Measurements from ENCODE around the gene NRP1. TPM values are rescaled to one million over a fixed set of nuclear protein-coding genes. Genes with fewer than 3 reads are reported as not detected.

NRP1 gene
- total RNA-seq, 1 experiment from 2014 or later = 3.0 TPM

- no peak for ATAC-seq
- no peak overlapping the region for H3K27ac Mint-ChIP-seq
- no peaks in the 10 kb centered on the region for H3K27me3 Mint-ChIP-seq (ENCODE audit: low read depth)
- CTCF ChIA-PET = no interaction called here
- peaks cover 16% of the 10 kb centered on the region for H3K4me1 Mint-ChIP-seq
- H3K36me3 Mint-ChIP-seq = no peaks in the 10 kb centered on the region
- H3K9me3 Mint-ChIP-seq = no peaks in the 10 kb centered on the region
- POLR2A ChIA-PET = interaction anchor here (0.6 kb wide), 1 partner anchor 126 kb away, joined by 3 read pairs; no protein-coding TSS in a partner anchor
- no peak for DNase-seq (ENCODE audit: low spot score)
- TF ChIP-seq PRRX2 (CRISPR knock-in tag; IDR thresholded peaks at IDR 0.05) (no peak), CREM (CRISPR knock-in tag; IDR thresholded peaks at IDR 0.05) (no peak), GABPB1 (CRISPR knock-in tag; IDR thresholded peaks at IDR 0.05) (peak; percentile 45; the same call in 1 of the 2 replicates), EMX1 (CRISPR knock-in tag; IDR thresholded peaks at IDR 0.05) (no peak), FOXP1 (CRISPR knock-in tag; IDR thresholded peaks at IDR 0.05; ENCODE audit: borderline replicate concordance) (no peak), RORB (CRISPR knock-in tag; IDR thresholded peaks at IDR 0.05) (no peak), NFYB (CRISPR knock-in tag; conservative IDR thresholded peaks at IDR 0.05; ENCODE audit: low read depth) (no peak), SMAD4 (CRISPR knock-in tag; IDR thresholded peaks at IDR 0.05) (no peak)
- H3K4me3 Mint-ChIP-seq = no peak overlapping the region
Observed at GRCh38 chr10:33257439-33258080, 76.9 kb downstream of the NRP1 start.

- Mint-ChIP-seq H3K36me3 (no peaks in the 10 kb centered on the region), H3K27me3 (ENCODE audit: low read depth) (no peaks in the 10 kb centered on the region), H3K9me3 (peaks cover 1% of the 10 kb centered on the region), H3K4me3 (no peak overlapping the region), H3K4me1 (peaks cover 16% of the 10 kb centered on the region), H3K27ac (no peak overlapping the region)
- ChIA-PET POLR2A (no interaction called here), CTCF (no interaction called here)
- no peak for DNase-seq (ENCODE audit: low spot score)
- no peak for ATAC-seq
- TF ChIP-seq EMX1 (CRISPR knock-in tag; IDR thresholded peaks at IDR 0.05) (no peak), JUN (CRISPR knock-in tag; IDR thresholded peaks at IDR 0.05) (no peak), NFATC4 (CRISPR knock-in tag; IDR thresholded peaks at IDR 0.05) (no peak), E2F4 (CRISPR knock-in tag; IDR thresholded peaks at IDR 0.05; ENCODE audit: borderline replicate concordance, low read depth) (no peak)
Observed at GRCh38 chr10:33256458-33256857, 78.0 kb downstream of the NRP1 start.

- peaks cover 11% of the 10 kb centered on the region for H3K9me3 Mint-ChIP-seq
- ChIA-PET POLR2A (no interaction called here), CTCF (no interaction called here)
- H3K4me1 Mint-ChIP-seq = peaks cover 22% of the 10 kb centered on the region
- ATAC-seq (no peak), DNase-seq (ENCODE audit: low spot score) (no peak)
- no peaks in the 10 kb centered on the region for H3K27me3 Mint-ChIP-seq (ENCODE audit: low read depth)
- H3K4me3 Mint-ChIP-seq = no peak overlapping the region
- H3K27ac Mint-ChIP-seq = no peak overlapping the region
- no peaks in the 10 kb centered on the region for H3K36me3 Mint-ChIP-seq
- no peak for TF ChIP-seq IRF1 (CRISPR knock-in tag; IDR thresholded peaks at IDR 0.05)
- TF ChIP-seq ESRRA (CRISPR knock-in tag; IDR thresholded peaks at IDR 0.05; ENCODE audit: borderline replicate concordance) = no peak
- no peak for TF ChIP-seq NFE2L1 (CRISPR knock-in tag; IDR thresholded peaks at IDR 0.05)
- no peak for TF ChIP-seq RELA (CRISPR knock-in tag; IDR thresholded peaks at IDR 0.05; ENCODE audit: borderline replicate concordance)
- TF ChIP-seq ZNF416 (CRISPR knock-in tag; IDR thresholded peaks at IDR 0.05) = no peak
- no peak for TF ChIP-seq GRHL2 (CRISPR knock-in tag; IDR thresholded peaks at IDR 0.05; ENCODE audit: insufficient replicate concordance, severe bottlenecking)
- TF ChIP-seq FOXJ3 (CRISPR knock-in tag; IDR thresholded peaks at IDR 0.05; ENCODE audit: borderline replicate concordance) = no peak
- no peak for TF ChIP-seq EMX1 (CRISPR knock-in tag; IDR thresholded peaks at IDR 0.05)
Observed at GRCh38 chr10:33254556-33255160, 79.8 kb downstream of the NRP1 start.

GRCh38 chr10:33253411-33253810 is 81.1 kb downstream of the NRP1 start:
- CTCF ChIA-PET = no interaction called here
- Mint-ChIP-seq H3K36me3 (no peaks in the 10 kb centered on the region), H3K9me3 (peaks cover 11% of the 10 kb centered on the region)
- TF ChIP-seq PREB (CRISPR knock-in tag; IDR thresholded peaks at IDR 0.05; ENCODE audit: borderline replicate concordance) = no peak
- TF ChIP-seq NR3C1 (CRISPR knock-in tag; conservative IDR thresholded peaks at IDR 0.05; ENCODE audit: low read depth) = no peak
- no peak for TF ChIP-seq GRHL2 (CRISPR knock-in tag; IDR thresholded peaks at IDR 0.05; ENCODE audit: insufficient replicate concordance, severe bottlenecking)
- TF ChIP-seq NR1H2 (CRISPR knock-in tag; IDR thresholded peaks at IDR 0.05) = no peak
- TF ChIP-seq ESRRA (CRISPR knock-in tag; IDR thresholded peaks at IDR 0.05; ENCODE audit: borderline replicate concordance) = no peak
- TF ChIP-seq CBFB (CRISPR knock-in tag; IDR thresholded peaks at IDR 0.05; ENCODE audit: low read depth) = no peak
- TF ChIP-seq NR2C2 (CRISPR knock-in tag; IDR thresholded peaks at IDR 0.05) = no peak
- TF ChIP-seq FOXP4 (CRISPR knock-in tag; IDR thresholded peaks at IDR 0.05) = no peak

More at GRCh38 chr10:33253411-33253810, 81.1 kb downstream of the NRP1 start:
- H3K4me1 Mint-ChIP-seq = peaks cover 23% of the 10 kb centered on the region
- POLR2A ChIA-PET = no interaction called here
- no peak overlapping the region for H3K4me3 Mint-ChIP-seq
- ATAC-seq (no peak), DNase-seq (ENCODE audit: low spot score) (no peak)
- no peaks in the 10 kb centered on the region for H3K27me3 Mint-ChIP-seq (ENCODE audit: low read depth)
- no peak overlapping the region for H3K27ac Mint-ChIP-seq

All from WTC11 (cell line).